Endometrial microvascular endothelial cells (primary cell): Measurements from ENCODE around the gene CLPTM1. TPM values are rescaled to one million over a fixed set of nuclear protein-coding genes. Genes with fewer than 3 reads are reported as not detected.

Experiments used
- in situ Hi-C: cut with HindIII; loops from 2 replicates; pipeline ENCODE4 v1.10.0; 2017; ENCODE audit warnings: low sequenced_read_pairs, low pct_unique_long_range_greater_than_20kb; ENCODE audit errors: inconsistent ontology term
- total RNA-seq: library from RNA; depleted of rRNA; stranded (reverse); fragments of >200 nt; gene quantifications from one replicate; pipeline ENCODE4 v1.2.3, GENCODE V29; 2015; ENCODE audit errors: inconsistent ontology term

Gene CLPTM1
- total RNA-seq, 1 donor from 2014 or later: 80.3 TPM

DNA sequence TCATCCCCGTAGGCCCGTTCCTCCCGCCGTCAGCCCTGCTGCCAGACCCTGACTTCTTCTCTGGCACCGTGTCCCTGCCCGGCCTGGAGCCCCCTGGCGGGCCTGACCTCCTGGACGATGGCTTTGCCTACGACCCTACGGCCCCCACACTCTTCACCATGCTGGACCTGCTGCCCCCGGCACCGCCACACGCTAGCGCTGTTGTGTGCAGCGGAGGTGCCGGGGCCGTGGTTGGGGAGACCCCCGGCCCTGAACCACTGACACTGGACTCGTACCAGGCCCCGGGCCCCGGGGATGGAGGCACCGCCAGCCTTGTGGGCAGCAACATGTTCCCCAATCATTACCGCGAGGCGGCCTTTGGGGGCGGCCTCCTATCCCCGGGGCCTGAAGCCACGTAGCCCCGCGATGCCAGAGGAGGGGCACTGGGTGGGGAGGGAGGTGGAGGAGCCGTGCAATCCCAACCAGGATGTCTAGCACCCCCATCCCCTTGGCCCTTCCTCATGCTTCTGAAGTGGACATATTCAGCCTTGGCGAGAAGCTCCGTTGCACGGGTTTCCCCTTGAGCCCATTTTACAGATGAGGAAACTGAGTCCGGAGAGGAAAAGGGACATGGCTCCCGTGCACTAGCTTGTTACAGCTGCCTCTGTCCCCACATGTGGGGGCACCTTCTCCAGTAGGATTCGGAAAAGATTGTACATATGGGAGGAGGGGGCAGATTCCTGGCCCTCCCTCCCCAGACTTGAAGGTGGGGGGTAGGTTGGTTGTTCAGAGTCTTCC is 82.4 kb downstream of the CLPTM1 start:
- in situ Hi-C loops: no loop called here

DNA sequence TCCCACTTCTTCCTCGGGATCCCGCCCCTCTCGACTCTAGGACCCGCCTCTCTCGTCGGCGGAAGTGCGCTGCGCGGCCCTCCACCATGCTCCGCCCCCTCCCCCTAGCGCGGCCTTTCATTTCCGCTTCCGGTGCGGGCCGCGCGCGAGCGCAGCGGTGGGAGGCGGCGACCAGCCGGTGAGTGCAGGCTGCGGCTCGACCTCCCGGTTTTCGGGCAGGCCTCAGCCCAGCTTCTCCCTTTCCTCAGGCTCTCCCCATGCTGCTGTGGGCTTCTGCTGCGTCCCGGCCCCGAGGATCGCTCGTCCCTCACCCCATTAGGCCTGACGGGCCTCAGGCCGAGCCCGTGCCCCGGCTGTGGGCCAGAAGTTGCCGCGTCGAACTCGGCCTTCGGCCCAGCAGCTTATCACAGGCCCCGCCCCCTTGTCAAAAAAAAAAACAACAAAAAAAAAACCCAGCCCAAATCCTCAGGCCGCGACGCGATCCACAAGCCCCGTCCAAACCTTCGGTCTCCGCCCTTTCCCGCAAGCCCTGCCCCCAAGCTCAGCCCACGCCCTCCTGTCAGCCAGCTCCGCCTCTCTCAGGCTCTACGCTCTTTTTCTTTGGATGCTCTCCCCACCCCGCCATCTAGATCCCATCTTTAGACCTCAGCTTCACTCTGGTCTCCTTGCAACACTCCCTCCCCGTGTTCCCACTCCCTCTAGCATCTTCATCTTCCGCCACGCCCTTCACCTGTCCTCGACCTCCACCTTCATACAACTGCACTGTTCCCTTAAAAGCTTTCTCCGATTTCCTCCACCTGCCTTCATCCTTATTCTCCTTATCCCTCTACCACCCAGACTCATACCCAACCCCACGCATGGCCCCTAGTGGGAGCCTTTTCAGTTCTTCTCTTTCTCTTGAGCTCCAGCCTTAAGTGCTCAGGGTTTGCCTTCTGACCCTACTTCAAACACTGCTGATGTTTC is 84.0 kb downstream of the CLPTM1 start, which contains the start of gene CLASRP:
Gene CLASRP, plus strand, starts transcription at position 115 of the 963 bp plus-strand sequence. CDS start 1,168 bp downstream, outside the sequence.
- in situ Hi-C loops: no loop called here

DNA sequence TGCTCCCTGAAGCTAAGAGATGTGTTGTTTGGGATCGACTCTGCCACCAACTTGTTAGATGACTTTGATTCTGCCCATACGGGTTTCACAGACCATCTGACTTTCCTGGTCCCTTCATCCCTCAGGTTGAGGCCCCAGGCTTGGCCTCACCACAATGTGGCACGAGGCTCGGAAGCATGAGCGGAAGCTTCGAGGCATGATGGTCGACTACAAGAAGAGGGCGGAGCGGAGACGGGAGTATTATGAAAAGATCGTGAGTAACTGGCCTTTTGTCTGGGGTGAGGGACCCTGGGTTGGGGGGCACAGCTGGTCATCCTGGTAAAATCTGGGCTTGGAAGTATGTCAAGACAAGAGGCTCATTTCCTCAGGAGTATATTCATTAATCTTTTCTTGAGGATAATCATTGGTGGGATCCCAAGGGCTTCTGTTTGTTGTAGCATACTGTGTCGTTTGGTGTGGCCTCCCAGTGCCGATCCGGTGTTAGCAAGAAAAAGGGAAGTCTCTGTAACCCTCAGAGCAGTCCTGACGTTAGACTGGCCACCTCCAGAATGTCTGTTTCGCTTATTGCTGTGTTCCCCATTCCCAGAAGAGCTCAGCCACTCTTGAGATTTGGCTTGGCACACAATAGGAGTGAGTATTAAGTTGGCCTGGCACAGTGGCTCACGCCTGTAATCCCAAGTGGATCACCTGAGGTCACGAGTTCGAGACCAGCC is 85.0 kb downstream of the CLPTM1 start:
- in situ Hi-C loops: no loop called here

DNA sequence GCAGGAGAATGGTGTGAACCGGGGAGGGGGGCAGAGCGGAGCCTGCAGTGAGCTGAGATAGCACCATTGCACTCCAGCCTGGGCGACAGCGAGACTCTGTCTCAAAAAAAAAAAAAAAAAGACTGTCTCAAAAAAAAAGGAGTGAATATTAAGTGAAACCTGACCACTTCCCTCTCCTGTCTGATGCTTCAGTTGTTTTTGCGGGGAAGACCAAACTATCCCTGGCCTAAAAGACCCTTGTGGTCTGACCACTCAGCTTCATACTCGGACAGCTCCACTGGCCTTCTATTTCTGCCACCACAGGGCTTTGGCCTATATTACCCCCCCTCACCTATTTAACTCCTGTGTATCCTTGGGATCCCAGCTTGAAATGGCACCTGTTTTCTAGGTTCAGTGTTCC is 85.9 kb downstream of the CLPTM1 start:
- in situ Hi-C loops: no loop called here

Other genes with a start within 250 kb of the CLPTM1 start
- 18.2 TPM for gene BCL3, start 206.7 kb upstream of the CLPTM1 start, total RNA-seq
- gene CBLC, start 177.5 kb upstream of the CLPTM1 start, total RNA-seq: 0.28 TPM
- 35.5 TPM for gene BCAM, start 146.3 kb upstream of the CLPTM1 start, total RNA-seq
- 307 TPM for gene NECTIN2, start 109.1 kb upstream of the CLPTM1 start, total RNA-seq
- 142 TPM for gene TOMM40, start 64.1 kb upstream of the CLPTM1 start, total RNA-seq
- gene APOE, start 49.6 kb upstream of the CLPTM1 start, total RNA-seq: 0.09 TPM
- not detected for gene APOC1, start 40.8 kb upstream of the CLPTM1 start, total RNA-seq
- gene APOC4, start 13.1 kb upstream of the CLPTM1 start, total RNA-seq: not detected
- not detected for gene APOC2, start 9.3 kb upstream of the CLPTM1 start, total RNA-seq
- gene RELB, start 46.1 kb downstream of the CLPTM1 start, total RNA-seq: 18.9 TPM
- gene CLASRP, start 83.7 kb downstream of the CLPTM1 start, total RNA-seq: 28.2 TPM
- gene ZNF296, start 121.1 kb downstream of the CLPTM1 start, total RNA-seq: 0.74 TPM
- 61.5 TPM for gene GEMIN7, start 123.9 kb downstream of the CLPTM1 start, total RNA-seq
- 28.2 TPM for gene PPP1R37, start 137.8 kb downstream of the CLPTM1 start, total RNA-seq
- not detected for gene NKPD1, start 205.6 kb downstream of the CLPTM1 start, total RNA-seq
- gene TRAPPC6A, start 222.9 kb downstream of the CLPTM1 start, total RNA-seq: 8.8 TPM
- gene BLOC1S3, start 223.4 kb downstream of the CLPTM1 start, total RNA-seq: 2.5 TPM